Neural cell (in vitro differentiated cells): ENCODE results near the gene GSDME. TPM values are rescaled to one million over a fixed set of nuclear protein-coding genes. Genes with fewer than 3 reads are reported as not detected.

Source experiments
- H2AFZ ChIP-seq: fragments of 200-600, 300-800 bp; sonication (generic), shearing (Covaris generic); 2 replicates; pipeline ENCODE4 v1.6.0; 2014; ENCODE audit warnings: low read depth, mild to moderate bottlenecking, antibody characterized with exemption, low read length, moderate library complexity
- H3F3A ChIP-seq: fragments of 200-600 bp; shearing (Covaris generic); 2 replicates; pipeline ENCODE4 v1.6.1; 2016; ENCODE audit warnings: mild to moderate bottlenecking, moderate library complexity, mixed read lengths, antibody characterized with exemption, low read length; ENCODE audit not compliant: insufficient read depth, poor library complexity, severe bottlenecking
- H3K27ac ChIP-seq: fragments of 200-600, 300-800 bp; sonication (generic), shearing (Covaris generic); 2 replicates; pipeline ENCODE4 v1.5.1; 2014; ENCODE audit warnings: mild to moderate bottlenecking, low read length, moderate library complexity
- H3K27me3 ChIP-seq: fragments of 300-800, 200-600 bp; sonication (generic), shearing (Covaris generic); 2 replicates; pipeline ENCODE4 v1.6.0; 2014; ENCODE audit warnings: mild to moderate bottlenecking, low read depth, low read length, moderate library complexity; ENCODE audit not compliant: insufficient read depth
- H3K36me3 ChIP-seq: fragments of 300-800, 200-600 bp; sonication (generic), shearing (Covaris generic); 2 replicates; pipeline ENCODE4 v1.5.1; 2014; ENCODE audit warnings: mild to moderate bottlenecking, antibody characterized with exemption, low read length, moderate library complexity; ENCODE audit not compliant: insufficient read depth
- H3K4me2 ChIP-seq: fragments of 300-800, 200-600 bp; sonication (generic), shearing (Covaris generic); 2 replicates; pipeline ENCODE4 v1.6.0; 2014; ENCODE audit warnings: mild to moderate bottlenecking, low read length
- H3K4me3 ChIP-seq: fragments of 300-800, 200-600 bp; sonication (generic), shearing (Covaris generic); 2 replicates; pipeline ENCODE4 v1.5.1; 2014; ENCODE audit warnings: mild to moderate bottlenecking, low read length, moderate library complexity
- H3K79me2 ChIP-seq: fragments of 200-600 bp; shearing (Covaris generic); replicated peaks from 2 replicates; pipeline ENCODE4 v1.6.0; 2014; ENCODE audit warnings: mild to moderate bottlenecking, low read length, moderate library complexity; ENCODE audit not compliant: insufficient read depth
- H3K9ac ChIP-seq: fragments of 300-800, 200-600 bp; sonication (generic), shearing (Covaris generic); 2 replicates; pipeline ENCODE4 v1.6.1; 2016; ENCODE audit warnings: mild to moderate bottlenecking, low read length, mixed read lengths
- H3K9me2 ChIP-seq: fragments of 200-600 bp; shearing (Covaris generic); 2 replicates; pipeline ENCODE4 v1.6.1; 2016; ENCODE audit warnings: mild to moderate bottlenecking, low read length, mixed read lengths; ENCODE audit not compliant: insufficient read depth
- H3K9me3 ChIP-seq: fragments of 200-600, 300-800 bp; sonication (generic), shearing (Covaris generic); 2 replicates; pipeline ENCODE4 v1.6.1; 2016; ENCODE audit warnings: mild to moderate bottlenecking, mixed run types, low read length, moderate library complexity, mixed read lengths
- H4K20me1 ChIP-seq: fragments of 200-600 bp; shearing (Covaris generic); 2 replicates; pipeline ENCODE4 v1.6.1; 2016; ENCODE audit warnings: mild to moderate bottlenecking, mixed run types; ENCODE audit not compliant: insufficient read depth
- EP300 ChIP-seq: fragments of 450-650 bp; conservative IDR thresholded peaks from 2 replicates; pipeline ENCODE4 v1.6.1; 2014; ENCODE audit warnings: antibody characterized with exemption, mild to moderate bottlenecking, moderate library complexity; ENCODE audit not compliant: poor library complexity, severe bottlenecking
- EZH2 ChIP-seq: fragments of 200-600, 300-800 bp; shearing (Covaris generic), sonication (generic); IDR thresholded peaks from 2 replicates; pipeline ENCODE4 v1.6.1; 2014; ENCODE audit warnings: antibody characterized with exemption, low read length, borderline replicate concordance, mild to moderate bottlenecking; ENCODE audit not compliant: insufficient read depth, poor library complexity, severe bottlenecking
- MXI1 ChIP-seq: fragments of 450-650 bp; conservative IDR thresholded peaks from 2 replicates; pipeline ENCODE4 v1.6.1; 2014; ENCODE audit warnings: antibody characterized with exemption, mild to moderate bottlenecking; ENCODE audit not compliant: poor library complexity, severe bottlenecking
- POLR2AphosphoS5 ChIP-seq: IDR thresholded peaks from 2 replicates; pipeline ENCODE4 v1.6.1; 2012
- RAD21 ChIP-seq: fragments of 450-650 bp; conservative IDR thresholded peaks from 2 replicates; pipeline ENCODE4 v1.6.1; 2014; ENCODE audit warnings: antibody characterized with exemption, mild to moderate bottlenecking, moderate library complexity
- SMC3 ChIP-seq: fragments of 450-650 bp; conservative IDR thresholded peaks from 2 replicates; pipeline ENCODE4 v1.6.1; 2014; ENCODE audit warnings: antibody characterized with exemption, mild to moderate bottlenecking, moderate library complexity; ENCODE audit not compliant: poor library complexity
- TAF1 ChIP-seq: IDR thresholded peaks from 2 replicates; pipeline ENCODE4 v1.6.1; 2012; ENCODE audit warnings: low read depth
- polyA plus RNA-seq: library from polyadenylated mRNA; depleted of rRNA; stranded (reverse); fragments of >200 nt; gene quantifications from 2 replicates; pipeline ENCODE4 v1.2.3, GENCODE V29; 2014
- TF ChIP-seq, protein P1 (sequence below): fragments of 450-650 bp; IDR thresholded peaks from 2 replicates; pipeline ENCODE4 v1.5.1; 2014; ENCODE audit warnings: antibody characterized with exemption, mild to moderate bottlenecking, moderate library complexity; ENCODE audit not compliant: poor library complexity, severe bottlenecking
- TF ChIP-seq, protein P2 (sequence below): IDR thresholded peaks from 2 replicates; pipeline ENCODE4 v1.6.1; 2012; ENCODE audit warnings: borderline replicate concordance

Gene GSDME
- polyA plus RNA-seq, 1 donor from 2014 or later, result 42.9 TPM

DNA sequence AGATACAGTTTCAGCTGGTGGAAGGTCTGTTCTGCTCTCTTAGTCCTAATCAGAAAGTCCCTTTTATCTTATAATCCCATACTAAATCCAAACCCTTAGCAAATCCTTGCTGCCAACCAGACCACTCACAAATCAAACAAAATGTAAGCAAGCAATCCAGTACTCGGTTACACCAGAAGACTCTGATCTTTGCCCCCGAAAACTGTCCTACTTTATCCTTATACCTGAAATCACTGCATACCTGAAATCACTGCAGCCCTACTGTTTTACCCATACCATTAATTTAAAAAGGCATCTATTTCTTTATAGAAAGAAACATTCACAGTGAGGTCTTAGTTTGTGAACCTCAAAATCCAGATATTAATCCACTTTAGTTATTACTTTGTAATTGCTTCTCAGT is 64.7 kb downstream of the GSDME start:
- Histone ChIP-seq H2AFZ (no peak overlapping the region), H3K36me3 (no peaks in the 10 kb centered on the region), H3K9ac (no peak overlapping the region), H3K4me2 (no peak overlapping the region), H3K4me3 (no peak overlapping the region), H3K9me3 (no peaks in the 10 kb centered on the region), H3K27ac (no peak overlapping the region), H4K20me1 (no peaks in the 10 kb centered on the region), H3K27me3 (no peaks in the 10 kb centered on the region), H3F3A (no peaks in the 10 kb centered on the region), H3K9me2 (no peaks in the 10 kb centered on the region), H3K79me2 (no peaks in the 10 kb centered on the region)
- TF ChIP-seq SMC3 (no peak), RAD21 (no peak), MXI1 (no peak), POLR2AphosphoS5 (no peak)
- TF ChIP-seq, protein P1, sequence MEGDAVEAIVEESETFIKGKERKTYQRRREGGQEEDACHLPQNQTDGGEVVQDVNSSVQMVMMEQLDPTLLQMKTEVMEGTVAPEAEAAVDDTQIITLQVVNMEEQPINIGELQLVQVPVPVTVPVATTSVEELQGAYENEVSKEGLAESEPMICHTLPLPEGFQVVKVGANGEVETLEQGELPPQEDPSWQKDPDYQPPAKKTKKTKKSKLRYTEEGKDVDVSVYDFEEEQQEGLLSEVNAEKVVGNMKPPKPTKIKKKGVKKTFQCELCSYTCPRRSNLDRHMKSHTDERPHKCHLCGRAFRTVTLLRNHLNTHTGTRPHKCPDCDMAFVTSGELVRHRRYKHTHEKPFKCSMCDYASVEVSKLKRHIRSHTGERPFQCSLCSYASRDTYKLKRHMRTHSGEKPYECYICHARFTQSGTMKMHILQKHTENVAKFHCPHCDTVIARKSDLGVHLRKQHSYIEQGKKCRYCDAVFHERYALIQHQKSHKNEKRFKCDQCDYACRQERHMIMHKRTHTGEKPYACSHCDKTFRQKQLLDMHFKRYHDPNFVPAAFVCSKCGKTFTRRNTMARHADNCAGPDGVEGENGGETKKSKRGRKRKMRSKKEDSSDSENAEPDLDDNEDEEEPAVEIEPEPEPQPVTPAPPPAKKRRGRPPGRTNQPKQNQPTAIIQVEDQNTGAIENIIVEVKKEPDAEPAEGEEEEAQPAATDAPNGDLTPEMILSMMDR, result no peak

DNA sequence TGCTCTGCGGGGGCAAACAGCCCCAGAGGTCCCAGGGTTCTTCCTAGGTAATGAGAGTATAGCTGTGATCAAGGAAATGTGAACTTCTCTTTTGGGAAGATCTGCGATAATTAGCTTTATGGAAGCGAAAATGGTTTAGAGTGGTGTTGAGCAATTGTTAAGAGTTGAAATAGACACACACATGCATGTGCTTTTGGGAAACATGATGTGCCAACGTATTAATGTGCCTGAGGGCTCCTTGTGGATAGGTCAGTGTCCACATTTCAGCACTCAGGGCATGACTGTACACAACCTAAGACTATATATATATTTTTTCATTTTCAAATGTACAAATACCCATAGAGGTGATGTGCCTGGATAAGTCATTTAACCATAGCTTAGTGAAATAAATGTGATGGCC is 67.0 kb downstream of the GSDME start:
- Histone ChIP-seq H3F3A (no peaks in the 10 kb centered on the region), H3K9ac (no peak overlapping the region), H4K20me1 (no peaks in the 10 kb centered on the region), H3K27ac (no peak overlapping the region), H3K9me3 (no peaks in the 10 kb centered on the region), H3K9me2 (no peaks in the 10 kb centered on the region), H3K79me2 (no peaks in the 10 kb centered on the region), H2AFZ (no peak overlapping the region), H3K4me2 (no peak overlapping the region), H3K36me3 (no peaks in the 10 kb centered on the region), H3K4me3 (no peak overlapping the region), H3K27me3 (no peaks in the 10 kb centered on the region)
- TF ChIP-seq, protein P2, sequence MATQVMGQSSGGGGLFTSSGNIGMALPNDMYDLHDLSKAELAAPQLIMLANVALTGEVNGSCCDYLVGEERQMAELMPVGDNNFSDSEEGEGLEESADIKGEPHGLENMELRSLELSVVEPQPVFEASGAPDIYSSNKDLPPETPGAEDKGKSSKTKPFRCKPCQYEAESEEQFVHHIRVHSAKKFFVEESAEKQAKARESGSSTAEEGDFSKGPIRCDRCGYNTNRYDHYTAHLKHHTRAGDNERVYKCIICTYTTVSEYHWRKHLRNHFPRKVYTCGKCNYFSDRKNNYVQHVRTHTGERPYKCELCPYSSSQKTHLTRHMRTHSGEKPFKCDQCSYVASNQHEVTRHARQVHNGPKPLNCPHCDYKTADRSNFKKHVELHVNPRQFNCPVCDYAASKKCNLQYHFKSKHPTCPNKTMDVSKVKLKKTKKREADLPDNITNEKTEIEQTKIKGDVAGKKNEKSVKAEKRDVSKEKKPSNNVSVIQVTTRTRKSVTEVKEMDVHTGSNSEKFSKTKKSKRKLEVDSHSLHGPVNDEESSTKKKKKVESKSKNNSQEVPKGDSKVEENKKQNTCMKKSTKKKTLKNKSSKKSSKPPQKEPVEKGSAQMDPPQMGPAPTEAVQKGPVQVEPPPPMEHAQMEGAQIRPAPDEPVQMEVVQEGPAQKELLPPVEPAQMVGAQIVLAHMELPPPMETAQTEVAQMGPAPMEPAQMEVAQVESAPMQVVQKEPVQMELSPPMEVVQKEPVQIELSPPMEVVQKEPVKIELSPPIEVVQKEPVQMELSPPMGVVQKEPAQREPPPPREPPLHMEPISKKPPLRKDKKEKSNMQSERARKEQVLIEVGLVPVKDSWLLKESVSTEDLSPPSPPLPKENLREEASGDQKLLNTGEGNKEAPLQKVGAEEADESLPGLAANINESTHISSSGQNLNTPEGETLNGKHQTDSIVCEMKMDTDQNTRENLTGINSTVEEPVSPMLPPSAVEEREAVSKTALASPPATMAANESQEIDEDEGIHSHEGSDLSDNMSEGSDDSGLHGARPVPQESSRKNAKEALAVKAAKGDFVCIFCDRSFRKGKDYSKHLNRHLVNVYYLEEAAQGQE, result no peak
- TF ChIP-seq EP300 (no peak), POLR2AphosphoS5 (no peak), MXI1 (no peak), RAD21 (no peak), TAF1 (no peak), EZH2 (no peak), SMC3 (no peak)
- TF ChIP-seq, protein P1, result no peak
